ENCODE data around the gene RABGAP1L. TPM values are rescaled to one million over a fixed set of nuclear protein-coding genes. Genes with fewer than 3 reads are reported as not detected.
A peak's percentile ranks its signal among the peaks of the same experiment; 100 is the strongest.
"Not testable (repeated sequence)": the region's sequence is repeated elsewhere in the genome, so short reads cannot be mapped to it uniquely, and the experiment has no call there.

Gene RABGAP1L
- total RNA-seq, 4 donors from 2014 or later: 170 to 282 (median 182) TPM

- no peak for DNase-seq
- TF ChIP-seq CTCF (IDR thresholded peaks at IDR 0.05) (no peak), POLR2A (IDR thresholded peaks at IDR 0.05) (no peak)
- Histone ChIP-seq H3K4me1 (peaks cover 0 to 11% (median 0%) of the 10 kb centered on the region in 4 donors), H3K36me3 (peaks cover 0 to 15% (median 0%) of the 10 kb centered on the region in 3 donors), H3K9me3 (no peaks in the 10 kb centered on the region), H3K27me3 (no peaks in the 10 kb centered on the region), H3K27ac (no peak overlapping the region), H3K4me3 (no peak overlapping the region)
These were observed 724.7 kb downstream of the RABGAP1L start for GRCh38 chr1:174884038-174884437.

GRCh38 chr1:174884566-174884965 is 725.2 kb downstream of the RABGAP1L start:
- H3K4me3 ChIP-seq: no peak overlapping the region
- DNase-seq: no peak
- H3K27ac ChIP-seq: no peak overlapping the region
- H3K9me3 ChIP-seq: no peaks in the 10 kb centered on the region
- peaks cover 0 to 15% (median 0%) of the 10 kb centered on the region in 3 donors for H3K36me3 ChIP-seq
- no peak for TF ChIP-seq CTCF (IDR thresholded peaks at IDR 0.05)
- no peak for TF ChIP-seq POLR2A (IDR thresholded peaks at IDR 0.05)
- H3K27me3 ChIP-seq: no peaks in the 10 kb centered on the region
- H3K4me1 ChIP-seq: peaks cover 0 to 11% (median 0%) of the 10 kb centered on the region in 4 donors

- Histone ChIP-seq H3K36me3 (peaks cover 0 to 6% (median 0%) of the 10 kb centered on the region in 3 donors), H3K4me1 (no peaks in the 10 kb centered on the region), H3K9me3 (no peaks in the 10 kb centered on the region), H3K27ac (no peak overlapping the region), H3K27me3 (no peaks in the 10 kb centered on the region), H3K4me3 (no peak overlapping the region)
- TF ChIP-seq POLR2A (IDR thresholded peaks at IDR 0.05) (no peak), CTCF (IDR thresholded peaks at IDR 0.05) (no peak)
- no peak for DNase-seq
These were observed 730.7 kb downstream of the RABGAP1L start for GRCh38 chr1:174890024-174890423.

- peaks cover 0 to 2% (median 0%) of the 10 kb centered on the region in 3 donors for H3K36me3 ChIP-seq
- TF ChIP-seq POLR2A (IDR thresholded peaks at IDR 0.05) (no peak), CTCF (IDR thresholded peaks at IDR 0.05) (no peak)
- no peaks in the 10 kb centered on the region for H3K27me3 ChIP-seq
- H3K9me3 ChIP-seq: no peaks in the 10 kb centered on the region
- no peak for DNase-seq
- H3K4me1 ChIP-seq: no peaks in the 10 kb centered on the region
- H3K27ac ChIP-seq: no peak overlapping the region
- H3K4me3 ChIP-seq: no peak overlapping the region
These were observed 732.7 kb downstream of the RABGAP1L start for GRCh38 chr1:174892016-174892415.

- TF ChIP-seq CTCF (IDR thresholded peaks at IDR 0.05): no peak
- TF ChIP-seq POLR2A (IDR thresholded peaks at IDR 0.05): no peak
- H3K36me3 ChIP-seq: no peaks in the 10 kb centered on the region
- no peak overlapping the region for H3K4me3 ChIP-seq
- no peak for DNase-seq
- no peaks in the 10 kb centered on the region for H3K9me3 ChIP-seq
- no peaks in the 10 kb centered on the region for H3K4me1 ChIP-seq
- H3K27me3 ChIP-seq: no peaks in the 10 kb centered on the region
- H3K27ac ChIP-seq: peak overlapping the region in 1 of 4 donors; percentile 60
These were observed 734.9 kb downstream of the RABGAP1L start for GRCh38 chr1:174894117-174894762.

- not testable (repeated sequence) for H3K36me3 ChIP-seq, H3K27ac ChIP-seq, DNase-seq, H3K27me3 ChIP-seq, H3K4me3 ChIP-seq, H3K9me3 ChIP-seq, H3K4me1 ChIP-seq
These were observed 736.3 kb downstream of the RABGAP1L start for GRCh38 chr1:174895610-174896009.

Measured in Peyer's patch (tissue), 4 donors.